GM12801 (cell line): ENCODE measurements around the gene TAF13.

Experiments
- CTCF ChIP-seq: IDR thresholded peaks from one replicate; pipeline ENCODE4 v1.5.1; 2011; ENCODE audit warnings: control low read depth; ENCODE audit not compliant: insufficient read length; ENCODE audit errors: extremely low read depth

Gene TAF13

DNA sequence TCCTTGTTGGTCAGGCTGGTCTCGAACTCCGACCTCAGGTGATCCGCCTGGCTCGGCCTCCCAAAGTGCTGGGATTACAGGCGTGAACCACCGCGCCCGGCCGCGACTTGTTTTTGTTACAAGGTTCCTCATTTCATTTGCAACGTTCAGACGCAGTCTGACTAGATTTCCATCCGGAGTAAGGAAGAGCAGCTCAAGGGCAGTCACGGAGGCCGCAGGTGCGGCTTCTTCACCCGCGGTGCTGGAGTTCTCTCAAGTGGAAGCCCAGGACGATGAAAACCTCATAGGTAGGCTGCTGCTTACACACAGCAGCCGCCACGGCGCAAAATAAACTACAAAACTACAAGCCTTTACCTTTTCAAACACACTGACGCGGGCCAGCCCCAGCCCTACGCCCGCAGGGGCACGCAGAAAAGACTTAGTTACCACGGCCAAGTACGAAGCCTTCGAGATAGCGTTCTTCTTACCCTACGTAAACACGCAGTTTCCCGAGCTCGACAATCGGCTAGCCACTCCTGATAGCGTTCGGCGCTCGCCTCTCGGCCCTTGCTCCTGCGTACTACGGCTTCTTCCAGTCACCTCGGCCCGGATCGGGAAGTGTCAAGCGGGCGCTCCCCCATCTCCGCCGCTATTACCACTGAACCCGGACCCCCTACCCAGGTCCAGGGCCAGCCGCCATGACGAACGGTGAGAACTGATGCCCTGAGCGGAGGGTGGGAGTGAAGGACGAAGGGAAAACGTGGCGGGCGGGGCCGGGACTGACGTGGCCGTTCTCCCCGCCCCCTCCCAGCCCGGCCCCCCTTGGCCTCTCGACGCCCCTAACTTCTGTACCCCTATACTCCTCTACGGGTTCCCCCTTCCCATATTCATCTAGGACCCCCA lies 14.6 kb upstream of the TAF13 start, which contains the start of gene TMEM167B:
Gene TMEM167B, plus strand, starts transcription at position 569 of the 882 bp plus-strand sequence. Its CDS starts 109 bp downstream, at position 678.
- TF ChIP-seq CTCF: no peak

DNA sequence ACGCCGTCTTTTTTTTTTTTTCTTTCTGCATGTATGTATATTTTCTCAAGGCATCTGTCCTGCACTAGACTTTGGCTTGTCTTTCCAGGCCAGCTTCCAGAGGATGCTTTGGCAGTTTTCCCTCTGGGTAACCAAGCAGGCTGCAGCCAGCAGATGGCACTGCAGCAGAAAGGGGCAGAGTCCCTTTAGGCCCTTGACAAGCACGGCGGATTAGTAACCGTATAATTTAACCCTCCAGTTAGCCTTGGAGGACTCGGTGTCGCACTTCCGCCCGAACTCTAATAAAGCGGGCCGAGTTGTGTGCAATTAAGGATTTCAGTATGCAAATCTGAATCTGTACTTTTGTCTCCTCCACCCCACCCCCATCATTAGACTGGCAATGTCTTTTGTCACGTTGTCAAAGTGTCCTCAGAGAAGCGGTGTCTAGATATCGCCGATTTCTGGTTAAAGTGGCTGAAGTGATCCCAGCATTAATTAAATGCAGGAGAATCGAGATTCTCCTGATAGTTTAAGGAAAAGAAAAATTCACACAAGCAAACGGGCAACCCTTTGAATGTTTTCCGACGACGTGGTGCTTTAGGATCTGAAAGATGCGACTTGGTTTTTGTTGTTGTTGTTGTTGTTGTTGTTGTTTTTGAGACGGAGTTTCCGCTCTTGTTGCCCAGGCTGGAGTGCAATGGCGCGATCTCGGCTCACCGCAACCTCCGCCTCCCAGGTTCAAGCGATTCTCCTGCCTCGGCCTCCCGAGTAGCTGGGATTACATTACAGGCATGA lies 13.6 kb upstream of the TAF13 start:
- TF ChIP-seq CTCF: no peak

DNA sequence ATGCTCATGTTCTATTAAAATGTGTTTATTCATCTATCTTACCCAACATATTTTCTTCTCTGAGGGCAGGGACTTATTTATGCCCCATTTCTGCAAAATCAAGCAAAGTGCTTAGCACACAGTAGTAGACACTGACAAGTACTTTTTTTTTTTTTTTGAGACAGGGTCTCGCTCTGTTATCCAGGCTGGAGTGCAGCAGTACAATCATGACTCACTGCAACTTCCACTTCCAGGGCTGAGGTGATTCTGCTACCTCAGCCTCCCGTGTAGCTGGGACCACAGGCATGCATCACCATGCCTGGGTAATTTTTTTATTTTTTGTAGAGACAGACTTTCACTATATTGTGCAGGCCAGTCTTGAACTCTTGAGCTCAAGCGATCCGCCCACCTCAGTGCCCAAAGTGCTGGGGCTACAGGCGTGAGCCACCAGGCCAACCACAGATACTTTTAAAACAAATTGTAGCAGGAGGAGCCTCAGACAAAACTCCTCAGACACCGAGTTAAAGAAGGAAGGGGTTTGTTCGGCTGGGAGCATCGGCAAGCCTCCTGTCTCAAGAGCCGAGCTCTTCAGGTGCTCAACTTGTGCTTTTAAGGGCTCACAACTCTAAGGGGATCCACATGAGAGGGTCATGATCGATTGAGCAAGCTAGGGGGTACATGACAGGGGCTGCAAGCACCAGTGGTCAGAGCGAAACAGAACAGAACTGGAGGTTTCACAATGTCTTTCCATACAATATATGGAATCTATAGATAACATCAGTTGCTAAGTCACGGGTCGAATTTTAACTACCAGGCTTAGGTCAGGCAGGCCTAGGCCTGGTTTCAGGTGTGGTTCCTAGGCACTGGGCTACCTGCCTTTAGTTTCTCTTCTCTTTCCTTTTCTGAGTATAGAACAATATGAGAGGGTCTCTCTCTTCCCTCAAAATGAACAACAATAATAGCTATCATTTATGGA lies 9.0 kb upstream of the TAF13 start:
- no peak for TF ChIP-seq CTCF

DNA sequence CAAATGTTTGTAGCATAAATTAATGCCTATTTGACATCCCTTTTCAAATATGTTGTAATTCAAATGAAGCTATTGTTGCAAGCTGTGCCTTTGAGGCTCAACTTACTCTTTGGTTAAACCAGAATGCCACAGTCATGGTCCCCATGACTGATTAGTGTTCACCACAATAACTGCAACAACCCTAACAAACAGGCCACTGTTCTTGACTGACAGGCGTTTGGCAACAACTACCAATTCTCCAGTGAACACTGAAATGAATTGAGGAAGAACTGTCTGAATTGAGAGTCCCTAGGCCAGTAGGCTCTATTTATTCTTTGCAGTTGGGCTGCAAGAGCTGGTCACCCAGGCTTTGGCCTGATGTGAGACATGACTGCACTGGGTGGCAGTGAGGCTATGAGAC lies 8.1 kb upstream of the TAF13 start:
- no peak for TF ChIP-seq CTCF

DNA sequence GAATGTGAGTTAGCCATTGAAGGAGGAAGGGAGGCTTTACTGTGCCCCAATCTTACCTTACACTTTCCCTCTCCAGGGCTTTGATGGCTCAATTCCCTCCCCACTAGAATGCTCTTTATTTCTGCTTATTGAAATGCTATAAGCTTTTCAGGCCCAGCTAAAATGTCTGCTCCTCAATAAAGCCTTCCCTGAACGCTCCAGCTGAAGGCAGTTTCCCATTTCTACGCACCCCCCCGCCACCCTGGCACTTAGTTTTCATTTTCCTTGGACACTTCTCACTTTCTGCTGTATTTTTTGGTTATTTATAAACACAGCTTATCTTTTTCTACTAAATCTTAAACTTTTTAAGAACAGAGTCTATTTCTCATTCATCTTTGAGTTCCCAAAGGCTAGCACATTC lies 7.7 kb upstream of the TAF13 start:
- no peak for TF ChIP-seq CTCF

DNA sequence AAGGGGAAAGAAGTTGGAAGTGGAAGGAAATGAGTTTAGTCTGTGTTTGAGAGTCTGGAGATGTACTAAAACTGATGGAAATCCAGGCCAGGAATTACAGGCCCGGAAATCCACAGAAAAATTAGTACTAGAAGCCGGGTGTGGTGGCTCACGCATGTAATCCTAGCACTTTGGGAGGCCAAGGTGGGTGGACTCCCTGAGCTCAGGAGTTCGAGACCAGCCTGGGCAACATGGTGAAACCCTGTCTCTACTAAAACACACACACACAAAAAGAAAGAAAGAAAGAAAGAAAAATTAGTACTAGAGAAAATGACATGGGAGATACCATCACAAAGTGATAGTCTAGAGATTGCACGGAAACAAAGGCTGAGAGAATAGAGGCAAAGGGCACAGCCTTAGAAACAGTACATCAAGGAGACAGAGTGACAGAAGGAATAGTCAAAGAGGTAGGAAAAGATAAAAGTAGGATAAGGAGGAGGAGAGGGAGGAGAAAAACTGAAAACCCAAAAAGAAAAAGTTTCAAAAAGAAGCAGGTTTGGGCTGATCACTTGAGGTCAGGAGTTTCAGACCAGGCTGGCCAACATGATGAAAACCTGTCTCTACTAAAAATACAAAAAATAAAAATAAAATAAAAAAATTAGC lies 4.8 kb upstream of the TAF13 start:
- no peak for TF ChIP-seq CTCF
